H9 (cell line): Measurements from ENCODE around the gene DSG2. TPM values are rescaled to one million over a fixed set of nuclear protein-coding genes. Genes with fewer than 3 reads are reported as not detected.

ENCODE experiments used
- DNase-seq: peaks from one replicate; pipeline ENCODE4 v3.0.0-alpha.2; 2017
- H2AFZ ChIP-seq: one replicate; pipeline ENCODE4 v1.6.1; 2013; ENCODE audit warnings: mild to moderate bottlenecking, low read length, control low read depth, moderate library complexity
- H2AK5ac ChIP-seq: 2 replicates; pipeline ENCODE4 v1.6.1; 2013; ENCODE audit warnings: low read length, control low read depth, mixed read lengths; ENCODE audit not compliant: insufficient read length
- H2BK120ac ChIP-seq: one replicate; pipeline ENCODE4 v1.6.1; 2013; ENCODE audit warnings: low read depth, mild to moderate bottlenecking, low read length, control low read depth, inconsistent platforms; ENCODE audit not compliant: poor library complexity, severe bottlenecking
- H2BK12ac ChIP-seq: 2 replicates; pipeline ENCODE4 v1.6.1; 2013; ENCODE audit warnings: low read length, control low read depth, mixed read lengths, low read depth; ENCODE audit not compliant: insufficient read length
- H2BK15ac ChIP-seq: 2 replicates; pipeline ENCODE4 v1.6.1; 2013; ENCODE audit warnings: low read depth, low read length, control low read depth
- H2BK20ac ChIP-seq: one replicate; pipeline ENCODE4 v1.6.1; 2013; ENCODE audit warnings: low read depth, mild to moderate bottlenecking, low read length, control low read depth, inconsistent platforms; ENCODE audit not compliant: poor library complexity, severe bottlenecking
- H2BK5ac ChIP-seq: 2 replicates; pipeline ENCODE4 v1.6.1; 2013; ENCODE audit warnings: low read length, control low read depth, mixed read lengths; ENCODE audit not compliant: insufficient read length
- H3K14ac ChIP-seq: 2 replicates; pipeline ENCODE4 v1.6.1; 2013; ENCODE audit warnings: low read length, control low read depth; ENCODE audit not compliant: insufficient read depth
- H3K18ac ChIP-seq: 2 replicates; pipeline ENCODE4 v1.6.1; 2013; ENCODE audit warnings: low read depth, mild to moderate bottlenecking, mixed read lengths, low read length, control low read depth; ENCODE audit not compliant: insufficient read length
- H3K23ac ChIP-seq: 2 replicates; pipeline ENCODE4 v1.6.1; 2013; ENCODE audit warnings: low read length, control low read depth, mixed read lengths, low read depth; ENCODE audit not compliant: insufficient read length
- H3K23me2 ChIP-seq: 2 replicates; pipeline ENCODE4 v1.6.1; 2013; ENCODE audit warnings: low read depth, mild to moderate bottlenecking, mixed read lengths, low read length, control low read depth; ENCODE audit not compliant: insufficient read length, poor library complexity, severe bottlenecking
- H3K27ac ChIP-seq: 2 replicates; pipeline ENCODE4 v1.5.1; 2013; ENCODE audit warnings: low read length, control low read depth, mixed read lengths, low read depth; ENCODE audit not compliant: insufficient read length
- H3K27me3 ChIP-seq: 2 replicates; pipeline ENCODE4 v1.6.1; 2013; ENCODE audit warnings: low read length, control low read depth, inconsistent platforms; ENCODE audit not compliant: insufficient read depth
- H3K4ac ChIP-seq: 2 replicates; pipeline ENCODE4 v1.6.1; 2013; ENCODE audit warnings: low read depth, mild to moderate bottlenecking, control low read depth, inconsistent platforms, low read length, moderate library complexity
- H3K4me1 ChIP-seq: 2 replicates; pipeline ENCODE4 v1.6.1; 2013; ENCODE audit warnings: low read length, control low read depth, inconsistent platforms; ENCODE audit not compliant: insufficient read depth
- H3K4me2 ChIP-seq: 2 replicates; pipeline ENCODE4 v1.6.1; 2013; ENCODE audit warnings: low read length, control low read depth, mixed read lengths; ENCODE audit not compliant: insufficient read length, insufficient read depth
- H3K56ac ChIP-seq: 2 replicates; pipeline ENCODE4 v1.6.1; 2013; ENCODE audit warnings: low read depth, mild to moderate bottlenecking, mixed read lengths, low read length, control low read depth; ENCODE audit not compliant: insufficient read length
- H3K79me1 ChIP-seq: 2 replicates; pipeline ENCODE4 v1.6.1; 2013; ENCODE audit warnings: low read depth, mild to moderate bottlenecking, moderate library complexity, low read length, control low read depth, inconsistent platforms; ENCODE audit not compliant: insufficient read depth, poor library complexity, severe bottlenecking
- H3K79me2 ChIP-seq: 2 replicates; pipeline ENCODE4 v1.6.1; 2013; ENCODE audit warnings: low read length, control low read depth, inconsistent platforms; ENCODE audit not compliant: insufficient read depth
- H3K9ac ChIP-seq: 2 replicates; pipeline ENCODE4 v1.6.1; 2013; ENCODE audit warnings: low read length, control low read depth, mixed read lengths; ENCODE audit not compliant: insufficient read length; ENCODE audit errors: extremely low read depth
- H3K9me3 ChIP-seq: one replicate; pipeline ENCODE4 v1.6.1; 2013; ENCODE audit warnings: low read depth, low read length, inconsistent platforms; ENCODE audit not compliant: control insufficient read depth
- H3T11ph ChIP-seq: one replicate; pipeline ENCODE4 v1.6.1; 2013; ENCODE audit warnings: mild to moderate bottlenecking, low read length, control low read depth, inconsistent platforms
- H4K20me1 ChIP-seq: one replicate; pipeline ENCODE4 v1.6.1; 2013; ENCODE audit not compliant: control insufficient read depth, insufficient read length, insufficient read depth
- H4K5ac ChIP-seq: 2 replicates; pipeline ENCODE4 v1.6.1; 2013; ENCODE audit warnings: low read depth, mild to moderate bottlenecking, mixed read lengths, low read length, control low read depth; ENCODE audit not compliant: insufficient read length
- H4K8ac ChIP-seq: replicated peaks from 2 replicates; pipeline ENCODE4 v1.6.1; 2013; ENCODE audit warnings: low read length, control low read depth, mixed read lengths, low read depth; ENCODE audit not compliant: insufficient read length
- H4K91ac ChIP-seq: 2 replicates; pipeline ENCODE4 v1.6.1; 2013; ENCODE audit warnings: low read depth, mild to moderate bottlenecking, moderate library complexity, mixed read lengths, low read length, control low read depth; ENCODE audit not compliant: insufficient read length
- H3K27ac Mint-ChIP-seq, 3 experiments: 2 replicates in 2 of 3; 3 replicates in 1 of 3; pipeline ENCODE4 v1.8.0; 2020 to 2021; ENCODE audit warnings: mixed read lengths in 3 of 3, mild to moderate bottlenecking in 1 of 3, moderate library complexity in 1 of 3
- H3K27me3 Mint-ChIP-seq: 2 replicates; pipeline ENCODE4 v1.8.0; 2021; ENCODE audit warnings: low read depth, mild to moderate bottlenecking, moderate library complexity, mixed read lengths
- H3K36me3 Mint-ChIP-seq, 3 experiments: 2 replicates in 2 of 3; 3 replicates in 1 of 3; pipeline ENCODE4 v1.8.0; 2020 to 2021; ENCODE audit warnings: low read depth in 3 of 3, mixed read lengths in 3 of 3; ENCODE audit not compliant: insufficient read depth in 1 of 3
- H3K4me1 Mint-ChIP-seq, 2 experiments: 2 replicates each; pipeline ENCODE4 v1.8.0; 2020; ENCODE audit warnings: mixed read lengths in 2 of 2
- H3K4me3 Mint-ChIP-seq, 2 experiments: 2 replicates in 1 of 2; 3 replicates in 1 of 2; pipeline ENCODE4 v1.8.0; 2020 to 2021; ENCODE audit warnings: mild to moderate bottlenecking in 2 of 2, mixed read lengths in 2 of 2, moderate library complexity in 1 of 2
- H3K9me3 Mint-ChIP-seq, 2 experiments: 2 replicates in 1 of 2; 3 replicates in 1 of 2; pipeline ENCODE4 v1.8.0; 2020; ENCODE audit warnings: mild to moderate bottlenecking in 2 of 2, mixed read lengths in 2 of 2, moderate library complexity in 1 of 2
- CTCF ChIP-seq: fragments of 200-600 bp; sonication (generic); conservative IDR thresholded peaks from 3 replicates; pipeline ENCODE4 v1.8.0; 2021; ENCODE audit warnings: antibody characterized with exemption, mild to moderate bottlenecking
- WGBS: extraction: QIAGEN DNeasy Blood & Tissue Kit; methylation state at CpG from one replicate; pipeline ENCODE4 v1.1.7; 2013; ENCODE audit warnings: missing lambda C conversion rate, low lambda C conversion rate, mixed read lengths; ENCODE audit not compliant: insufficient read length; ENCODE audit errors: extremely low coverage; 5-methylcytosine and 5-hydroxymethylcytosine counted together
- total RNA-seq: library from RNA; stranded (reverse); gene quantifications from 2 replicates; pipeline ENCODE4 v1.2.1, GENCODE V29; 2021

The DSG2 gene
- total RNA-seq, 1 experiment from 2014 or later = 107 TPM

GRCh38 chr18:31505156-31505555 lies 7.2 kb downstream of the DSG2 start:
- Histone ChIP-seq H3K79me1 (peaks cover 7% of the 10 kb centered on the region), H3K9me3 (no peaks in the 10 kb centered on the region), H3T11ph (no peak overlapping the region), H4K5ac (no peak overlapping the region), H3K23ac (no peak overlapping the region), H2BK5ac (no peak overlapping the region), H3K27ac (no peak overlapping the region), H2BK120ac (no peak overlapping the region), H4K8ac (no peak overlapping the region), H3K18ac (no peak overlapping the region), H3K56ac (no peak overlapping the region), H3K9ac (no peak overlapping the region), H2BK15ac (no peak overlapping the region), H2BK20ac (no peak overlapping the region), H4K20me1 (no peaks in the 10 kb centered on the region), H3K14ac (no peak overlapping the region), H2AFZ (no peak overlapping the region), H3K4me1 (peaks cover 3% of the 10 kb centered on the region; the same call in 1 of the 2 replicates), H2BK12ac (no peak overlapping the region), H3K4ac (no peak overlapping the region), H2AK5ac (no peak overlapping the region), H3K79me2 (peaks cover 32% of the 10 kb centered on the region; the same call in 1 of the 2 replicates), H3K27me3 (no peaks in the 10 kb centered on the region), H4K91ac (no peak overlapping the region), H3K23me2 (no peaks in the 10 kb centered on the region), H3K4me2 (no peak overlapping the region)
- no CpG with 5 or more reads among the region's 6 CpGs for WGBS
- H3K27ac Mint-ChIP-seq = no peak overlapping the region
- no peak for TF ChIP-seq CTCF
- peaks cover 11 to 20% (median 13%) of the 10 kb centered on the region in 3 experiments for H3K36me3 Mint-ChIP-seq
- no peak overlapping the region for H3K4me3 Mint-ChIP-seq
- peaks cover 11 to 15% of the 10 kb centered on the region in 2 experiments for H3K4me1 Mint-ChIP-seq
- DNase-seq = no peak
- H3K9me3 Mint-ChIP-seq = peaks cover 5 to 9% of the 10 kb centered on the region in 2 experiments
- H3K27me3 Mint-ChIP-seq = no peaks in the 10 kb centered on the region
